H1 (cell line): ENCODE measurements around the gene PARM1. TPM values are rescaled to one million over a fixed set of nuclear protein-coding genes. Genes with fewer than 3 reads are reported as not detected.

ENCODE experiments used
- CTCF ChIA-PET: fragments of 300-600 bp; sonication (Branson Sonifier 250); formaldehyde crosslinking; loops from one replicate; lab custom pipeline; 2021; ENCODE audit not compliant: partially characterized antibody; lab: Charles Lee
- POLR2A ChIA-PET: fragments of 300-600 bp; sonication (Branson Sonifier 250); formaldehyde crosslinking; loops from one replicate; lab custom pipeline; 2021; ENCODE audit warnings: inconsistent platforms; ENCODE audit not compliant: partially characterized antibody; lab: Charles Lee
- DNase-seq, 2 experiments: peaks; one replicate each; pipeline versions ENCODE4 v3.0.0 to v3.0.0-alpha.2; 2010 to 2022; ENCODE audit warnings: low spot score in 2 of 2, low read depth in 1 of 2, mixed read lengths in 1 of 2
- FAIRE-seq: peaks from 2 replicates; lab custom pipeline; 2011; peaks lifted over from hg19 to GRCh38; lab: Jason Lieb, UNC
- H2AFZ ChIP-seq: 2 replicates; pipeline ENCODE4 v1.8.1; 2012; ENCODE audit warnings: low read length, inconsistent platforms
- H2AK5ac ChIP-seq: 2 replicates; pipeline ENCODE4 v1.6.1; 2013; ENCODE audit warnings: low read depth, low read length
- H2BK120ac ChIP-seq: replicated peaks from 2 replicates; pipeline ENCODE3; 2013; ENCODE audit warnings: low read depth, low read length, inconsistent platforms
- H2BK12ac ChIP-seq: 2 replicates; pipeline ENCODE4 v1.6.1; 2013; ENCODE audit warnings: low read depth, low read length
- H2BK15ac ChIP-seq: 2 replicates; pipeline ENCODE4 v1.6.1; 2013; ENCODE audit warnings: low read length
- H2BK20ac ChIP-seq: 2 replicates; pipeline ENCODE4 v1.6.1; 2013; ENCODE audit warnings: low read length
- H2BK5ac ChIP-seq: 2 replicates; pipeline ENCODE4 v1.6.1; 2013; ENCODE audit warnings: low read depth, low read length
- H3K14ac ChIP-seq: 2 replicates; pipeline ENCODE4 v1.6.1; 2013; ENCODE audit warnings: inconsistent platforms; ENCODE audit not compliant: insufficient read length
- H3K18ac ChIP-seq: 2 replicates; pipeline ENCODE4 v1.6.1; 2013; ENCODE audit warnings: low read length; ENCODE audit errors: extremely low read depth
- H3K23ac ChIP-seq: 2 replicates; pipeline ENCODE4 v1.6.1; 2013; ENCODE audit warnings: inconsistent platforms; ENCODE audit not compliant: insufficient read length
- H3K23me2 ChIP-seq: 2 replicates; pipeline ENCODE4 v1.6.1; 2013; ENCODE audit warnings: low read depth, low read length
- H3K27ac ChIP-seq: 2 replicates; pipeline ENCODE4 v1.6.1; 2011; ENCODE audit warnings: low read depth, low read length, inconsistent platforms
- H3K27me3 ChIP-seq, 4 experiments: replicated peaks in 1 of 4; 1 replicate in 1 of 4; 2 replicates in 3 of 4; pipeline versions ENCODE4 v1.6.1 to v1.8.1; 2011 to 2013; ENCODE audit warnings: low read length in 3 of 4, mild to moderate bottlenecking in 3 of 4, inconsistent platforms in 2 of 4, mixed read lengths in 2 of 4, moderate library complexity in 1 of 4; ENCODE audit not compliant: control insufficient read depth in 3 of 4, insufficient read depth in 3 of 4; ENCODE audit errors: extremely low read depth in 1 of 4
- H3K36me3 ChIP-seq, 4 experiments: 2 replicates each; pipeline versions ENCODE4 v1.6.1 to v1.8.1; 2011 to 2013; ENCODE audit warnings: mild to moderate bottlenecking in 4 of 4, low read length in 3 of 4, moderate library complexity in 2 of 4, control low read depth in 1 of 4, inconsistent platforms in 1 of 4; ENCODE audit not compliant: insufficient read depth in 4 of 4, control insufficient read depth in 2 of 4
- H3K4ac ChIP-seq: replicated peaks from 2 replicates; pipeline ENCODE3; 2013; ENCODE audit warnings: low read length, low read depth, mixed read lengths, inconsistent platforms; ENCODE audit not compliant: insufficient read length
- H3K4me1 ChIP-seq, 4 experiments: replicated peaks in 1 of 4; 1 replicate in 1 of 4; 2 replicates in 3 of 4; pipeline versions ENCODE4 v1.6.1 to v1.8.1; 2011 to 2013; ENCODE audit warnings: low read length in 3 of 4, inconsistent platforms in 2 of 4, mixed read lengths in 1 of 4; ENCODE audit not compliant: insufficient read depth in 4 of 4, control insufficient read depth in 3 of 4
- H3K4me2 ChIP-seq, 2 experiments: 2 replicates each; pipeline versions ENCODE4 v1.6.1 to v1.8.1; 2011 to 2013; ENCODE audit warnings: low read depth in 2 of 2, low read length in 2 of 2, control low read depth in 1 of 2, inconsistent platforms in 1 of 2, mild to moderate bottlenecking in 1 of 2; ENCODE audit not compliant: insufficient read depth in 1 of 2
- H3K4me3 ChIP-seq, 4 experiments: fragments of 200-600, 300-600 bp in 1 of 4; sonication (generic), shearing (Covaris generic), sonication (Bioruptor Twin) in 1 of 4; 2 replicates each; pipeline versions ENCODE4 v1.5.1 to v1.8.1; 2011 to 2016; ENCODE audit warnings: low read length in 4 of 4, low read depth in 3 of 4, control low read depth in 2 of 4, inconsistent platforms in 2 of 4, mild to moderate bottlenecking in 2 of 4, mixed read lengths in 1 of 4, moderate library complexity in 1 of 4; ENCODE audit not compliant: insufficient read depth in 2 of 4; ENCODE audit errors: extremely low read depth in 1 of 4
- H3K56ac ChIP-seq: replicated peaks from 2 replicates; pipeline ENCODE3; 2013; ENCODE audit warnings: low read depth, mild to moderate bottlenecking, mixed read lengths, low read length, inconsistent platforms; ENCODE audit not compliant: insufficient read length
- H3K79me1 ChIP-seq: 2 replicates; pipeline ENCODE4 v1.6.1; 2013; ENCODE audit warnings: low read depth, low read length, control low read depth
- H3K79me2 ChIP-seq, 2 experiments: 2 replicates each; pipeline versions ENCODE4 v1.6.1 to v1.8.1; 2012 to 2013; ENCODE audit warnings: low read length in 2 of 2, mild to moderate bottlenecking in 2 of 2, inconsistent platforms in 1 of 2; ENCODE audit not compliant: insufficient read depth in 2 of 2, control insufficient read depth in 1 of 2
- H3K9ac ChIP-seq, 4 experiments: replicated peaks in 1 of 4; 1 replicate in 1 of 4; 2 replicates in 3 of 4; pipeline versions ENCODE4 v1.6.1 to v1.8.1; 2011 to 2013; ENCODE audit warnings: low read depth in 3 of 4, low read length in 3 of 4, control low read depth in 2 of 4, mild to moderate bottlenecking in 2 of 4, moderate library complexity in 2 of 4, inconsistent platforms in 1 of 4; ENCODE audit errors: extremely low read depth in 1 of 4
- H3K9me3 ChIP-seq, 2 experiments: 2 replicates each; pipeline versions ENCODE4 v1.6.1 to v1.8.1; 2012 to 2013; ENCODE audit warnings: mild to moderate bottlenecking in 2 of 2, moderate library complexity in 2 of 2, control low read depth in 1 of 2, inconsistent platforms in 1 of 2, low read depth in 1 of 2, low read length in 1 of 2, mixed read lengths in 1 of 2; ENCODE audit not compliant: insufficient read depth in 2 of 2
- H4K20me1 ChIP-seq, 2 experiments: replicated peaks in 1 of 2; 2 replicates each; pipeline versions ENCODE3 to v1.8.1; 2011 to 2013; ENCODE audit warnings: inconsistent platforms in 2 of 2, low read length in 2 of 2, mild to moderate bottlenecking in 1 of 2; ENCODE audit not compliant: insufficient read depth in 2 of 2, control insufficient read depth in 1 of 2
- H4K5ac ChIP-seq: 2 replicates; pipeline ENCODE4 v1.6.1; 2013; ENCODE audit warnings: low read length, low read depth, mixed read lengths, inconsistent platforms; ENCODE audit not compliant: insufficient read length
- H4K8ac ChIP-seq: 2 replicates; pipeline ENCODE4 v1.8.0; 2013; ENCODE audit warnings: mild to moderate bottlenecking, moderate library complexity, low read length, inconsistent platforms; ENCODE audit not compliant: insufficient read depth; ENCODE audit errors: extremely low read depth
- H4K91ac ChIP-seq: replicated peaks from 2 replicates; pipeline ENCODE3; 2013; ENCODE audit warnings: low read length, mixed read lengths, inconsistent platforms; ENCODE audit not compliant: insufficient read length
- CBX5 ChIP-seq: fragments of 300-800, 300-1000 bp; sonication (generic); IDR thresholded peaks from 2 replicates; pipeline ENCODE4 v1.7.1; 2016; ENCODE audit warnings: antibody characterized with exemption, low read length, low read depth
- EZH2 ChIP-seq: fragments of 200-600 bp; sonication (generic); IDR thresholded peaks from 2 replicates; pipeline ENCODE4 v1.7.1; 2012; ENCODE audit warnings: low read depth, mild to moderate bottlenecking, moderate library complexity, low read length, inconsistent platforms; ENCODE audit not compliant: severe bottlenecking
- JUN ChIP-seq: IDR thresholded peaks from 2 replicates; pipeline ENCODE4 v1.6.1; 2011; ENCODE audit warnings: low read depth, mild to moderate bottlenecking, improper control_type of control experiment, low read length
- KDM1A ChIP-seq: fragments of 200-600, 300-600 bp; sonication (generic); IDR thresholded peaks from 2 replicates; pipeline ENCODE4 v1.7.1; 2016; ENCODE audit warnings: mild to moderate bottlenecking, low read length, borderline replicate concordance
- KDM4A ChIP-seq: IDR thresholded peaks from one replicate; pipeline ENCODE4 v1.7.1; 2012; ENCODE audit warnings: low read depth, mild to moderate bottlenecking, moderate library complexity, low read length, inconsistent platforms; ENCODE audit not compliant: severe bottlenecking
- POLR2A ChIP-seq, 2 experiments: IDR thresholded peaks; 1 replicate in 1 of 2; 2 replicates in 1 of 2; pipeline ENCODE4 v1.6.1; 2011; ENCODE audit warnings: low read depth in 2 of 2, low read length in 2 of 2, mild to moderate bottlenecking in 2 of 2; ENCODE audit errors: control extremely low read depth in 1 of 2
- RXRA ChIP-seq: IDR thresholded peaks from 2 replicates; pipeline ENCODE4 v1.6.1; 2011; ENCODE audit warnings: low read depth, mild to moderate bottlenecking, low read length, moderate library complexity; ENCODE audit not compliant: insufficient read depth
- SIN3A ChIP-seq, 2 experiments: IDR thresholded peaks in 1 of 2; conservative IDR thresholded peaks in 1 of 2; 2 replicates each; pipeline ENCODE4 v1.6.1; 2011 to 2012; ENCODE audit warnings: low read length in 2 of 2, improper control_type of control experiment in 1 of 2, low read depth in 1 of 2, mild to moderate bottlenecking in 1 of 2
- SP4 ChIP-seq: IDR thresholded peaks from 2 replicates; pipeline ENCODE4 v1.6.1; 2012; ENCODE audit warnings: low read length, inconsistent platforms
- TCF12 ChIP-seq: IDR thresholded peaks from 2 replicates; pipeline ENCODE4 v1.6.1; 2011; ENCODE audit warnings: low read depth, mild to moderate bottlenecking, low read length
- YY1 ChIP-seq: IDR thresholded peaks from 2 replicates; pipeline ENCODE4 v1.6.1; 2011; ENCODE audit warnings: low read depth, mild to moderate bottlenecking, low read length
- WGBS, 2 experiments: shearing (Covaris generic) in 1 of 2; methylation state at CpG; one replicate each; pipeline versions ENCODE4 v1.1.6 to v1.1.7; 2013 to 2015; ENCODE audit warnings: low lambda C conversion rate in 2 of 2, mixed read lengths in 2 of 2, inconsistent platforms in 1 of 2, low coverage in 1 of 2, missing lambda C conversion rate in 1 of 2; ENCODE audit not compliant: insufficient replicate concordance in 2 of 2, insufficient coverage in 1 of 2, insufficient read length in 1 of 2; ENCODE audit errors: extremely low coverage in 1 of 2, missing lambda C conversion rate in 1 of 2; 5-methylcytosine and 5-hydroxymethylcytosine counted together
- polyA plus RNA-seq, 7 experiments: library from polyadenylated mRNA; depleted of rRNA in 3 of 7; stranded (reverse) in 5 of 7; unstranded in 2 of 7; fragments of >200 nt in 5 of 7; fragments of 200-250 nt in 2 of 7; gene quantifications; 1 replicate in 5 of 7; 2 replicates in 1 of 7; 4 replicates in 1 of 7; pipeline versions ENCODE4 v1.2.1 to v1.2.3, GENCODE V29; 2011 to 2013; ENCODE audit warnings: missing spikeins in 2 of 7, mixed read lengths in 2 of 7
- total RNA-seq: library from RNA; stranded (reverse); fragmentation: NEBNext Ultra II Directional; extraction: Animal tissue kit (Norgen Biotek cat#: 25700); gene quantifications from 2 replicates; pipeline ENCODE4 v1.2.1, GENCODE V29; 2021

The PARM1 gene
- total and polyA plus RNA-seq, 2 of the 8 experiments (the other 6 are each of a cell fraction or from before 2014, with no cell fraction given): 2.0 to 5.3 TPM

DNA sequence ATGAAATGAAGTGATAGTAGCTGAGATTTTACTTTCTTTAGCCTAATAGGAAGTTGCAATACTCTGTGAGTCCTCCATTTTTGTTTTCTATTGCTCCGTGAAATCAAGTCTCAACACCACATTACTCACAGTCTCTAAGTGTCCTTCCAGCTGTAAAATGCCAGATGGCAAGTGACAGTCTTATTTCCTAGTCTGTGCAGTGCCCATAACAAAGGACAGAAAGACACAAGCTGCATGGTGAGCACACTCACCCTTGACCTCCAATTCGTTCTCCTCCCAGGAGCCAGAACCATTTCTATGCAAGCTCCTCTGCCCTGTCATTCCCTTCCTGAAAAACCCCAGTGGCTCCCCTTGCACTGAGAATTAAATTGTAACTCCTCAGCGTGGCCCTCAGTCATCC lies 101.6 kb downstream of the PARM1 start:
- Histone ChIP-seq H4K20me1 (no peaks in the 10 kb centered on the region), H3K9me3 (no peaks in the 10 kb centered on the region), H2AK5ac (peak overlapping the region; percentile 82; the same call in 1 of the 2 replicates), H3K79me2 (no peaks in the 10 kb centered on the region), H3K9ac (no peak overlapping the region), H3K4ac (no peak overlapping the region), H2BK15ac (no peak overlapping the region), H3K27me3 (no peaks in the 10 kb centered on the region), H2AFZ (no peak overlapping the region), H2BK120ac (no peak overlapping the region), H2BK20ac (no peak overlapping the region), H3K36me3 (no peaks in the 10 kb centered on the region), H3K23ac (no peak overlapping the region), H3K4me3 (no peak overlapping the region), H2BK5ac (no peak overlapping the region), H4K91ac (no peak overlapping the region), H3K4me1 (no peaks in the 10 kb centered on the region), H3K27ac (no peak overlapping the region), H4K5ac (no peak overlapping the region), H3K14ac (no peak overlapping the region), H3K18ac (no peak overlapping the region), H3K79me1 (no peaks in the 10 kb centered on the region; the same call in 1 of the 2 replicates), H3K23me2 (no peaks in the 10 kb centered on the region), H3K4me2 (no peak overlapping the region), H2BK12ac (no peak overlapping the region), H4K8ac (no peak overlapping the region), H3K56ac (no peak overlapping the region)
- POLR2A ChIA-PET: no interaction called here
- 98% methylated on average over 3 of the region's 3 CpGs; no CpG with 5 or more reads in 1 of the 2 experiments for WGBS, 2 experiments
- CTCF ChIA-PET: interaction anchor here (0.9 to 1.9 kb wide), 2 partner anchors 10 to 38 kb away, joined by 4 to 6 read pairs; no protein-coding TSS in a partner anchor
- DNase-seq (no peak), FAIRE-seq (no peak)
- TF ChIP-seq SIN3A (conservative IDR thresholded peaks at IDR 0.05 in 1 of 2, IDR thresholded peaks at IDR 0.05 in 1 of 2; ENCODE audit: low read depth in 1 of 2, low read length in 2 of 2) (no peak), EZH2 (no peak), RXRA (no peak), CBX5 (no peak), KDM1A (no peak), SP4 (no peak), YY1 (no peak), JUN (no peak), KDM4A (no peak), POLR2A (IDR thresholded peaks at IDR 0.05; ENCODE audit: control extremely low read depth in 1 of 2, low read depth in 2 of 2, low read length in 2 of 2) (no peak), TCF12 (no peak)
